Osteocyte (in vitro differentiated cells): ENCODE data around the gene RYR2. TPM values are rescaled to one million over a fixed set of nuclear protein-coding genes. Genes with fewer than 3 reads are reported as not detected.

Experiments used
- DNase-seq: peaks from one replicate; pipeline ENCODE4 v3.0.0; 2021; ENCODE audit warnings: mixed read lengths; ENCODE audit not compliant: unreplicated experiment; ENCODE audit errors: extremely low spot score
- H3K27ac Mint-ChIP-seq: one replicate; pipeline ENCODE4 v1.8.0; 2021; ENCODE audit warnings: mild to moderate bottlenecking, mixed read lengths; ENCODE audit not compliant: unreplicated experiment
- H3K27me3 Mint-ChIP-seq: one replicate; pipeline ENCODE4 v1.8.0; 2021; ENCODE audit warnings: mixed read lengths; ENCODE audit not compliant: unreplicated experiment
- H3K36me3 Mint-ChIP-seq: one replicate; pipeline ENCODE4 v1.8.0; 2021; ENCODE audit warnings: mixed read lengths; ENCODE audit not compliant: unreplicated experiment
- H3K4me1 Mint-ChIP-seq: one replicate; pipeline ENCODE4 v1.8.0; 2021; ENCODE audit warnings: mixed read lengths; ENCODE audit not compliant: unreplicated experiment
- H3K4me3 Mint-ChIP-seq: one replicate; pipeline ENCODE4 v1.8.0; 2021; ENCODE audit warnings: mild to moderate bottlenecking, moderate library complexity, mixed read lengths; ENCODE audit not compliant: unreplicated experiment
- H3K9me3 Mint-ChIP-seq: one replicate; pipeline ENCODE4 v1.8.0; 2021; ENCODE audit warnings: mixed read lengths; ENCODE audit not compliant: unreplicated experiment
- total RNA-seq: library from RNA; stranded (reverse); gene quantifications from 2 replicates; pipeline ENCODE4 v1.2.1, GENCODE V29; 2021
- TF ChIP-seq, protein P1 (sequence below): fragments of 200-600 bp; sonication (generic); IDR thresholded peaks from 2 replicates; pipeline ENCODE4 v1.5.0; 2021; ENCODE audit warnings: antibody characterized with exemption, mild to moderate bottlenecking, moderate library complexity

Gene RYR2
- total RNA-seq, 1 donor from 2014 or later = 0.03 TPM

DNA sequence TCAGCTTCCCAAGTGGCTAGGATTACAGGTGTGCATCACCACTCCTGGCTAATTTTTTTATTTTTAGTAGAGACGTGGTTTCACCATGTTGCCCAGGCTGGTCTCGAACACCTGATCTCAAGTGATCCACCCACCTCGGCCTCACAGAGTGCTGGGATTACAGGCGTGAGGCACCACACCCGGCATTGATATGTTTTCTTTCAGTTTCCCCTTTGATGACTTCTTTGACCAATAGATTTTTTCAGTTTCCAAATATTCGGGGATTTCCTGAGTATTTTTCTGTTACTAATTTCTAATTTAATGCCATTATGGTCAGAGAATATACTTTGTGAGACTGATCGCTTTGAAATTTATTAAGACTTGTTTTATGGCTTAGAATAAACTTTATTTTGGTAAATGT is 406.1 kb downstream of the RYR2 start:
- Mint-ChIP-seq H3K36me3 (no peaks in the 10 kb centered on the region), H3K27me3 (no peaks in the 10 kb centered on the region), H3K4me3 (no peak overlapping the region), H3K27ac (no peak overlapping the region), H3K9me3 (no peaks in the 10 kb centered on the region), H3K4me1 (no peaks in the 10 kb centered on the region)
- no peak for DNase-seq
- TF ChIP-seq, protein P1, sequence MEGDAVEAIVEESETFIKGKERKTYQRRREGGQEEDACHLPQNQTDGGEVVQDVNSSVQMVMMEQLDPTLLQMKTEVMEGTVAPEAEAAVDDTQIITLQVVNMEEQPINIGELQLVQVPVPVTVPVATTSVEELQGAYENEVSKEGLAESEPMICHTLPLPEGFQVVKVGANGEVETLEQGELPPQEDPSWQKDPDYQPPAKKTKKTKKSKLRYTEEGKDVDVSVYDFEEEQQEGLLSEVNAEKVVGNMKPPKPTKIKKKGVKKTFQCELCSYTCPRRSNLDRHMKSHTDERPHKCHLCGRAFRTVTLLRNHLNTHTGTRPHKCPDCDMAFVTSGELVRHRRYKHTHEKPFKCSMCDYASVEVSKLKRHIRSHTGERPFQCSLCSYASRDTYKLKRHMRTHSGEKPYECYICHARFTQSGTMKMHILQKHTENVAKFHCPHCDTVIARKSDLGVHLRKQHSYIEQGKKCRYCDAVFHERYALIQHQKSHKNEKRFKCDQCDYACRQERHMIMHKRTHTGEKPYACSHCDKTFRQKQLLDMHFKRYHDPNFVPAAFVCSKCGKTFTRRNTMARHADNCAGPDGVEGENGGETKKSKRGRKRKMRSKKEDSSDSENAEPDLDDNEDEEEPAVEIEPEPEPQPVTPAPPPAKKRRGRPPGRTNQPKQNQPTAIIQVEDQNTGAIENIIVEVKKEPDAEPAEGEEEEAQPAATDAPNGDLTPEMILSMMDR = no peak

DNA sequence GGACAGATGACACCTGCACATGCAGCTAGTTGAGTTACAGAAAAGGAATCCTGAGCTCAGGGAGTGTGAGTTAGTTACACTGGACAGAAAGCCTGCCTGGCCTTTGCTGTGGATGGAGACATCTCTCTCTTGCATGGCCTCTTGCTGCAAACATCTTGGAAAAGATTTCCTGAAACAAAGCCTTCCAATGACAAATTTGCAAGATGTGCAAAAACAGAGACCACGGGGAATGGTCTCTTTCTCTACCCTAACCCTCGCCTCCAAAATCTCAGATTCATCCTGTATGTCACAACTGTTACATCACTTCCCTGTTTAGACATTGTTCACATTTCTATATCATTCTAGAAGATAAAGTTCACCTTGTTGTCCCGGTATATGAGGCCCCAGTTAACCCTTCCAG is 415.6 kb downstream of the RYR2 start:
- Mint-ChIP-seq H3K27ac (no peak overlapping the region), H3K4me3 (no peak overlapping the region), H3K9me3 (no peaks in the 10 kb centered on the region), H3K36me3 (no peaks in the 10 kb centered on the region), H3K27me3 (no peaks in the 10 kb centered on the region), H3K4me1 (no peaks in the 10 kb centered on the region)
- no peak for DNase-seq
- TF ChIP-seq, protein P1 = no peak

DNA sequence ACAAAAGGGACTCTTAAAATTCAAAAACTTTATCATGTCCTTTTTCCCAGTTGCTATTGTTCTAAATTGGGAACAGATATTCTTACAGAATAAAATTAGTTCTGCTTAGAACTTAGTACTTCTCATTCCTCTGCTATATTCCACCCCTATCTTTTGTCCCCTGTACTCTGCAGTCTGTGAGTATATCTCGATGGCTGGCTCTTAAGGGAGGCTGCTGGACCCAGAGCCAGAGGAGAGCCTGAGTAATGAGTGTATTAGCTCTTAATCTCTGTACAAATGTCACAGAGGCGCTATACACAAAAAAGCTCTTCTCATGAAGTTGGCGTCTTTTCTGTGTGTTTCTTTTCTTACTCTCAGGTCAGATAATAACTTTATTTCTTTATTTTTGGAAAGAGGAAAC is 425.3 kb downstream of the RYR2 start:
- no peaks in the 10 kb centered on the region for H3K36me3 Mint-ChIP-seq
- no peaks in the 10 kb centered on the region for H3K9me3 Mint-ChIP-seq
- no peak for DNase-seq
- no peaks in the 10 kb centered on the region for H3K27me3 Mint-ChIP-seq
- no peak overlapping the region for H3K27ac Mint-ChIP-seq
- TF ChIP-seq, protein P1 = no peak
- H3K4me3 Mint-ChIP-seq = no peak overlapping the region
- H3K4me1 Mint-ChIP-seq = no peaks in the 10 kb centered on the region

DNA sequence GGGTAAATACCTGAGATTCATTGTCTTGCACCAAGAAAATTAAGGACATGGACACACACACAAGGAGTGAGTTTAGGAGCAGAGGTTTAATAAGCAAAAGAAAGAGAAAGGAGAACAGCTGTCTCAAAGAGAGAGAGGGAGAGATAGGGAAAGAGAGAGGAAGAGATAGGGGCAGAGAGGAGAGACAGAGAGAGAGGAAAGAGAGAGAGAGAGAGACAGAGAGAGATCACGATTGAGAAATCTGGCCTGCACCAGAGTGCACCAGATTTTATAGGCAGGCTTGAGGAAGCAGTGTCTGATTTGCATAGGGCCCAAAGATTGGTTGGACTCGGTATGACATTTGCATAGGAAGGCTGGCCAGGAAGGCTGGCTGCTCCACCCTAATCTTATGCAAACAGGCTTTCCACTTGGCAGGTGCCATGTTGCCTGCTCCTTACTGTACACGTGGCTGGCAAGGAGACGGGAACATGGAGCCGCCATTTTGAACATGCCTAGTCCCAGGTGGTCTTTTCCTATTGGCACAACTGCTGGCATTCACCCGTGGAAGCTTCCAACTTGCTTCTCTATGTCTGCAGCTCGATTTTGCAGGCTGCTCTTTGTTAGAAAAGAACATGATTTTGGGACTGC is 428.8 kb downstream of the RYR2 start:
- TF ChIP-seq, protein P1 = no peak
- Mint-ChIP-seq H3K27me3 (no peaks in the 10 kb centered on the region), H3K4me3 (no peak overlapping the region), H3K36me3 (no peaks in the 10 kb centered on the region), H3K9me3 (no peaks in the 10 kb centered on the region), H3K4me1 (no peaks in the 10 kb centered on the region), H3K27ac (no peak overlapping the region)
- no peak for DNase-seq

DNA sequence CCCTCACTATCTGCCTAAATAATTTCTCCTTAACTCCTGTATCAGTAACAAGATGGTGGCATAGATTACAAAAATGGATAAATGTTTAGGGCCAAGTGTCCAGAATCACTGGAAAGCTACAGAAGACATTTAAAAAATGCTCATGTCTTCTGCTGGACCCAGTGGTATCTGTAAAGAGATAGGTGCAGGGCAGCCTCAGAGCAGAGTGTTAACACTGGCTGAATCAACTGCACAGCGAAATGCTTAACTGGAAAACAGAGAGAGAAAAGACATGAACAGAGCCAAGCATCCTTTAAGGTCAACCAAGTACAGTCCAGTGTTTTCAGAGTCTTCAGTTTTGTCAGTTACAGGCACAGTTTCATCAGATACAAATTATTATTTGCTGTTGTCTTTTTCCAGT is 429.4 kb downstream of the RYR2 start:
- DNase-seq = no peak
- TF ChIP-seq, protein P1 = no peak
- Mint-ChIP-seq H3K27me3 (no peaks in the 10 kb centered on the region), H3K9me3 (no peaks in the 10 kb centered on the region), H3K4me3 (no peak overlapping the region), H3K36me3 (no peaks in the 10 kb centered on the region), H3K27ac (no peak overlapping the region), H3K4me1 (no peaks in the 10 kb centered on the region)
